Measurements from ENCODE around the gene PMM2.

DNA sequence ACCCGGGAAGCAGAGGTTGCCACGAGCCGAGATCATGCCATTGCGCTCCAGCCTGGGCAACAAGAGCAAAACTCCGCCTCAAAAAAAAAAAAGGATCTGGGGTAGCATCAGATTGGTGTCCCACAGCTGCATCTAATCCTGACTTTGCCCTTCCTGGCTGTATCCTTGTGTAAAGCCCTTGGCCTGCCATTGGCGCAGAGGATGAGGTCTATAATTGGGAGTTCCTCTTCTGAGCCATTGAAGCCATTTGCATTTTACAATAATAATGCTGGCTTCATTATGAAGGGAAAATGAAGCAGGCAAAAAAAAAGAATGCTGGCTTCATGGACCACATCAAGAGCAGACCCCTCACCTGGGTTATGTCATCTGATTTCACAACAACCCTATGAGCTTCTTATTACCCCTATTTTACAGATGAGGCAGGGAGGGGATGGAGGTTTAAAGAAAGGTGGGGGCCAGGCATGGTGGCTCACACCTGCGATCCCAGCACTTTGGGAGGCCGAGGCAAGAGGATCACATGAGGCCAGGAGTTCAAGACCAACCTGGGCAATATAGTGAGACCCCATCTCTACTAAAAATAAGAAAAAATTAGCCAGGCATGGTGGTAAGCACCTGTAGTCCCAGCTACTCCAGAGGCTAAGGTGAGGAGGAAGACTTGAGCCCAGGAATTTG lies 83.3 kb downstream of the PMM2 start:
- TF ChIP-seq, protein P1, sequence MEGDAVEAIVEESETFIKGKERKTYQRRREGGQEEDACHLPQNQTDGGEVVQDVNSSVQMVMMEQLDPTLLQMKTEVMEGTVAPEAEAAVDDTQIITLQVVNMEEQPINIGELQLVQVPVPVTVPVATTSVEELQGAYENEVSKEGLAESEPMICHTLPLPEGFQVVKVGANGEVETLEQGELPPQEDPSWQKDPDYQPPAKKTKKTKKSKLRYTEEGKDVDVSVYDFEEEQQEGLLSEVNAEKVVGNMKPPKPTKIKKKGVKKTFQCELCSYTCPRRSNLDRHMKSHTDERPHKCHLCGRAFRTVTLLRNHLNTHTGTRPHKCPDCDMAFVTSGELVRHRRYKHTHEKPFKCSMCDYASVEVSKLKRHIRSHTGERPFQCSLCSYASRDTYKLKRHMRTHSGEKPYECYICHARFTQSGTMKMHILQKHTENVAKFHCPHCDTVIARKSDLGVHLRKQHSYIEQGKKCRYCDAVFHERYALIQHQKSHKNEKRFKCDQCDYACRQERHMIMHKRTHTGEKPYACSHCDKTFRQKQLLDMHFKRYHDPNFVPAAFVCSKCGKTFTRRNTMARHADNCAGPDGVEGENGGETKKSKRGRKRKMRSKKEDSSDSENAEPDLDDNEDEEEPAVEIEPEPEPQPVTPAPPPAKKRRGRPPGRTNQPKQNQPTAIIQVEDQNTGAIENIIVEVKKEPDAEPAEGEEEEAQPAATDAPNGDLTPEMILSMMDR (IDR thresholded peaks at IDR 0.05; ENCODE audit: low read depth, low read length) = no peak
- TF ChIP-seq POLR2A (IDR thresholded peaks at IDR 0.05; ENCODE audit: extremely low read depth, insufficient read length) (no peak), MYC (IDR thresholded peaks at IDR 0.05; ENCODE audit: low read depth, low read length) (no peak)
- TF ChIP-seq, protein P2, sequence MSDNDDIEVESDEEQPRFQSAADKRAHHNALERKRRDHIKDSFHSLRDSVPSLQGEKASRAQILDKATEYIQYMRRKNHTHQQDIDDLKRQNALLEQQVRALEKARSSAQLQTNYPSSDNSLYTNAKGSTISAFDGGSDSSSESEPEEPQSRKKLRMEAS (IDR thresholded peaks at IDR 0.05; ENCODE audit: low read depth, low read length) = no peak

All from NB4 (cell line).